Tibial nerve (tissue), 4 donors: ENCODE results near the gene MAN1A1.

ENCODE experiments used
- CTCF ChIP-seq, 5 experiments: fragments of 200-600 bp in 3 of 5; fragments of 450-650 bp in 2 of 5; sonication (generic) in 3 of 5; IDR thresholded peaks; one replicate each; pipeline ENCODE4 v1.5.1; 2016 to 2019; ENCODE audit warnings: antibody characterized with exemption in 5 of 5, mild to moderate bottlenecking in 3 of 5, moderate library complexity in 2 of 5
- EP300 ChIP-seq, 2 donors: sonication (generic); formaldehyde crosslinking; IDR thresholded peaks; one replicate each; pipeline ENCODE4 v1.6.1; 2017; ENCODE audit warnings: antibody characterized with exemption in 2 of 2, mild to moderate bottlenecking in 1 of 2
- POLR2A ChIP-seq, 2 donors: fragments of 450-650 bp; IDR thresholded peaks; one replicate each; pipeline ENCODE4 v1.6.1; 2017; ENCODE audit warnings: antibody characterized with exemption in 2 of 2, mild to moderate bottlenecking in 2 of 2, moderate library complexity in 2 of 2

- TF ChIP-seq CTCF (IDR thresholded peaks at IDR 0.05): no peak
- no peak for TF ChIP-seq POLR2A (IDR thresholded peaks at IDR 0.05)
- TF ChIP-seq EP300 (IDR thresholded peaks at IDR 0.05): no peak
Measured at GRCh38 chr6:119348096-119348747, 1.3 kb downstream of the MAN1A1 start.
